SIG-M5 treated with dmso at 0.1 percent for 504 hours (cell line): ENCODE results near the gene PIK3CD.
"Not testable (repeated sequence)": the region's sequence is repeated elsewhere in the genome, so short reads cannot be mapped to it uniquely, and the experiment has no call there.

Experiments used
- DNase-seq: peaks from one replicate; lab custom pipeline; 2025; ENCODE audit not compliant: unreplicated experiment; lab: John Stamatoyannopoulos, UW

Gene PIK3CD

DNA sequence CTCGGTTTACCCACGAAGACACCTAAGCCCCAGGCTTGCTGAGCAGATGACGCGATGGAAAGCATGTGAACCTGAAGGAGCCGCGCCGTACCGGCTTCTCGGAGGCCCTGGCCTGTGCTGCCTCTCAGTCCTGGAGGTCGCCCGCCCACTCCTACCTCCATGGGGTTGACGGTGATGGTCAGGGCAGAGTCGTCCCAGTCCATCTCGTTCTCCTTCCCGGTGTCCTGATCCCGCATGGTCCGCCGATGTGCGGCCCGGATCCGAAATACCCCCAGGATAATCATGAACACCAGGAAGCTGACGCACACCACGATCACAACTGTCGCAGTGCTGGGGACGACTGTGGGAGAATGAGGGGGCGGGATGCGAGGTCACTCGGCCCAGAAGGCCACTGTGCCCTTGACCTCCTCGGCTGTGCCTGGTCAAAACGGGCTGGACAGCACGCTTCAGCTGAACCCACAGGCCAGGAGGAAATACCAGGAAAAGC, 79.6 kb downstream of the PIK3CD start:
- DNase-seq = no peak

DNA sequence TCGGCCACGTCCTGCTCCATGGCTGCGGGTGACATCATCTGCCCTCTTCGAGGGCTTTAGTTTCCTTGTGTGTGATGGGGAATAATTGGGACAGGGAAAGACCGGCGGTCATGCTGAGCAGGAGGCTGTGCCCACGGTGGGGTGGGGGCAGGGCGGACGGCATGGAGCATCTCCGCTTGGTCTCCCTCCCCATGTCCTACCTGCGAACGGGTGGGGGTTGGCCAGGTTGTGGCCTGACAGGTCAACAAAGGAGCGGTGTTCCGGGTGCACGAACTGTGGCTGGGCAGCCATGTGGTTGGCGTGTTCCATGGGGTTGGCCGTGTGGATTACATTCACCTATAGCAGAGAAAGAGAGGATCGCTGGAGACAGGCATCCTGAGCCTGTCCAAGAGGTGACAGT, 80.0 kb downstream of the PIK3CD start:
- DNase-seq = no peak

DNA sequence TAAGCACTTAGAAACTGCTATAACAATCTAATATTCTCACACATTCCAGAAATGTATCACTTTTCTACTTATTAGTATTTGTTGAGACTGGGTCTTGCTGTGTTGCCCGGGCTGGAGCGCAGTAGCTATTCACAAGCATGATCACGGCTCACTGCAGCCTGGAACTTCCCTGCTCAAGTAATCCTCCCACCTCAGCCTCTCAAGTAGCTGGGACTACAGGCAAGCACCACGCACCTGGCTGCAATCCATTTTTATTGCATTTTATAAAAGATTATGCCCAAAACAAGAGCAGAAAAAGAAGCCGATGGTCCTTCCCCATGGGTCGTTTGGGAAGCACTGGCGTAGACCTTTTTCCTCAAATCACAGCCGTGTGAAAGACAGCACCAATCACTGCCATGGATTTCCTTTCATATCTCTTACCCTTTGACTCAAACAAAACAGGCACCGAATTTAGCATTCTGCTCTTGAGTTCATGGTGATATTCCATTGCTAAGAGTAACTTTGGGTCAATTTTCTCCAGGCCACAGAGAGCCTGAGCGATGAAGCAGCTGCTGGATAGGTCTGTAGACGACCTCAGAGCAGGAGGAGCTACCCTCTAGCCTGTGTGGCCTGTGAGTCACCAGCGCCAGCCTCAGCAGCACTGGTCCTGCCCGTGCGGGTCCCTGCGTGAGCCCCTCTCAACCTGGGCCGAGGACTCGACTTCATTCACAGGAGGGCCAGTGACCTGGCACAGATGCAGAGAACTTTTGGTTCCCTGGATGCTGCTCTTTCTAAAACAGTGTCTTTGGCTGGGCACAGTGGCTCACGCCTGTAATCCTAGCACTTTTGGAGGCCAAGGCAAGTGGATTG, 80.8 kb downstream of the PIK3CD start:
- DNase-seq = no peak

DNA sequence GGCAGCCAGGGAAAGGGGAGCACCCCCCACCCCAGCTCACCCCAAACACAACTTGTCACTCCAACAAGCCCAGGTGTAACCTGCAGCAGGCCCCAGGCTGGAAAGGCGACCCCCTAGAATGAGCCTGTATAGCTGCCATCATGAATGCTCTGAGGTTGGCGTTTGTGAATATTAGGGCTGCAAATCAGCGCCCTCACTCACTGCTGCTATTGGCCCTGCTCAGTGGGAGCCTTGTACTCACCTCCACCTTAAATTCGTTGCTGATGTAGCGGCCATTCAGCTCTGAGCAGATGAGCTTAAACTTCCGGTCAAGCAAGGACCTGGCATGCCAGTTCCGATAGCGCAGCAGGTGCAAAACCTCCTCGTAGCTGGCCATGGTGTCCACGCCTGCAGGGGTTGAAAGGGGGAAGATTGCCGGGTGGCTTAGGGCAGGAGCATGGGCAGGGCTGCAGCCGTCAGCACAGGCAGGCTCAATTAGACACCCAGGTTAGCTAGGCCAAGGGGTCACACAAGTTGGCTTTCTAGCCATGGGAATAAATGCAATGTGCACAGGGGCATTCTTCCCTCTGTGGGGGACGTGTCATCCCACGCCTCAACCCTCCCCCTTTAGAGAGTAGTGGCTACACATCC, 81.7 kb downstream of the PIK3CD start:
- no peak for DNase-seq

DNA sequence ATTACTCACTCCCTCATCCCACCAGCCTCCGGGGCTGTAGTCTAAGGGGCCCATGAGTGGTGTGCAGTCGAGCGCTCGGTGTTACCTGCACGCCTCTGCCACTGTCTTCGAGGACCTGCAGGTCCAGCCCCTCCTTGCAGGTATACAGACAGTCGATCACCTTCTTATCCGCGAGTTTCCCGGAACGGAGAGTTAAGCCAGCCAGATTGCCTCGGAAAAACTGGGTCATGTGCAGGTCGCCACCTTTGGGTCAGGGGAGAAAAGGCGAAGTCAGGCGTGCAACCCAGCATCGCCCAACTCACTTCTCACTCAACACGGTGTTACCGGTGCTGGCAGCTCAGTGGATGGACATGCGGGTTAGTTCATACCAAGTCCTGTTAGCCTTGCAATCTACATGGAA, 84.3 kb downstream of the PIK3CD start:
- DNase-seq = no peak

DNA sequence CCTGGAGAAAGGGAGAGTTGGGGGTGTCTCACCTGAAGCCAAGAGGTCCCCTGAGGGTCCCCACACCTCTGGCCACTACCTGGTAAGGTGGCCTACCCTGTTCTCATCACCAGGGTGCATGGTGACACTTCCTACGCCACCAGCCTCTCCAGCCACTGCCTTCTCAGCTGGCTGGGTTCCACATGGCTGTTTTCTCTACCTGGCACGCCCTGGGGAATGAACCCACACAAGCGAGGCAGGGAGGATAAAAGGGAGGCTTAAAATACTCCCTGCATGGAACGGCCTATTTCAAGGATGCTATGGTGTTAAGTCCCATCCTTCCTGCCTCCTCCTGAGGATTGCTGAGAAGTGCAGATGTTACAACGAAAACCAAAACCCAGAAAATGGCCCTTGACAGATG, 84.7 kb downstream of the PIK3CD start:
- no peak for DNase-seq

DNA sequence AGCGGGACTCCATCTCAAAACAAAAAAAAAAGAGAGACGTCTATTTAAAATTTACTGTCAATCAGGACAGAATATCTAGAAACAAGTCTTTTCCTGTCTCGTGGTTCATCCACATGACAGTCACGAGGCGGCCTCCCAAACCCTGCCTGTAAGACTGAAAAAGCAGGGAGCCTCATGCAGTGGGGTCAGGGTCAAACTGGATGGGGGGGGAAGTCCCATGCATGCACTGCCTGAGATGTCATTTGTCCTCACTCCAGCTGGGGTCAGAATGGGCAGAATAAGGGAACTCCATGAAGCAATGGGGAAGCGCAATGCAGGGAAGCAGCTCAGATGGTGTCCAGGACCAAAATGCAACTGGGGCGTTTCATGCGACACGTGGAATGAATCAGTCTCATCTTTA, 85.5 kb downstream of the PIK3CD start:
- DNase-seq = no peak

DNA sequence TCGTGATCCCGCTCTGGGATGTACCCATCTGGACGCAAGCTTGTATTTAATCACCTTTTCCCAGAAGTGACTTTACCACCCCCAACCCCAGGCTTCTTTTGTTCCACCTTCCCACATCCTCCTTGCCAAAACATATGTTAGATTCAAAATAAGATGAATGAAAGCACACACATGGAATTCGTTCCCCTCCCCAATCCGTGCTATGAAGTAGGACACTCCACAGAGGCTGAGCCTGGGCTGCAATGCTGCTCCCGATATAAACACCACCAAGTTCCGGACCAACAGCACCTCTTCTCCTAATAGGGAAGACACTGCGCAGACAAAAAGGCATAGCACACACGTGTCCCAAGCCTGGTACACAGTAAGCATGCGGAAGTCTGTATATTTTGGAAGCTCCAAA, 86.1 kb downstream of the PIK3CD start:
- DNase-seq = no peak

DNA sequence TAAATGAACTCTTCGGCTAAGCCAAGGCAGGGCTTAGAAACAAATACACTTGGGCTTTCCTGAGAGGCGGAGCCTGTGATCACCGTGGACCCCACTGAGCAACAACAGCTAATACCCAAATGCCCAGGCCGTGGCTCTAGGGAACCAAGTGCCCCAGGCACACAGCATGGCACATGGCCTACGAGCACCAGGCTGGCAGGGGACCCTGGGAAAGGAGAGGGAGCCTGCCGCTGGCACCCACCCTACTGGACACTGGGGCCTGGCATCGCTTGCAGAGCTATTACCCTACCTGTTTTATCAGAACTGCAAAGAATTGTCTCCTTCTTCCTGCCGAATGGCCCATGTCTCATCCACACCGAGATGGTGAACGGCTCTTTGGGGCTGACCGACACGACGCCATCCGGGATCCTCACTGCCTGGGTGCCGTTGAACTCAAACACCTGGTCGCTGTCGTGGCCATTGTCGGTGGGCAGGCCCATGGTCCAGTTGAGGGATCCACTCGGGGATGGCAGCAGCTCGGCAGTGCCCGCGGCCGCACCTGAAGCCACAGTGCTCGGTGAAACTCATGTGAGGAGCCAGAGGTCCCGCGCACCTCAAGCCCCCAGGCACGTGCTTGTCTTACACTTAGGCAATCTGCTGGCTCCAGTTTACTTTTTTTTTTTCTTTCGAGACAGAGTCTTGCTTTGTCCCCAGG, 92.7 kb downstream of the PIK3CD start:
- DNase-seq = no peak

DNA sequence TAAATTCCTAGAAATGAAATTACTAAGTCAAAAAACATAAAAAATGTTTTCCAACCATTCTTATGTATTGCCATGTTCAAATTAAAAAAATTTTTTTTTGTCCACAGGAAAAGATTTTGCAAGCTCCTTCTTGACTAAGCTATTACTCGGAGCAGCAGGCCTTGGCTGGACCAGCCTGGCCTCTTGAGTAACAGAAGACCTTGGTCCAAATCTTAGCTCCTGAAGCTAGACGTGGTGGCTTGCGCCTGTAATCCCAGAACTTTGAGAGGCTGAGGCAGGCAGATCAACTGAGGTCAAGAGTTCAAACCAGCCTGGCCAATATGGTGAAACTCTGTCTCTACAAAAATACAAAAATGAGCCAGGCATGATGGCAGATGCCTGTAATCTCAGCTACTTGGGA, 94.7 kb downstream of the PIK3CD start:
- DNase-seq = no peak

DNA sequence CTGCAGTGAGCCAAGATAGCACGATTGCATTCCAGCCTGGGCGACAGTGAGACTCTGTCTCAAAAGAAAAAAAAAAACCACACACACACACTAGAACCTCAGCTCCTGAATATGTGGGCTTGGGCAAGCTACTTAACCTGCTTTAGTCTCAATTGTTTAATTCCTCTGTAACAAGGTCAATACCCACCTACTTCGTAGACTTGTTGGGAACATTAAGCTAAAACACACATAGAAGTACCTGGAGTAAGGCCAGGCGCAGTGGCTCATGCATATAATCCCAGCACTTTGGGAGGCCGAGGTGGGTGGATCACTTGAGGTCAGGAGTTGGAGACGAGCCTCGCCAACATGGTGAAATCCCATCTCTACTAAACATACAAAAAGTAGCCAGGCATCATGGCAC, 95.1 kb downstream of the PIK3CD start:
- DNase-seq = no peak

DNA sequence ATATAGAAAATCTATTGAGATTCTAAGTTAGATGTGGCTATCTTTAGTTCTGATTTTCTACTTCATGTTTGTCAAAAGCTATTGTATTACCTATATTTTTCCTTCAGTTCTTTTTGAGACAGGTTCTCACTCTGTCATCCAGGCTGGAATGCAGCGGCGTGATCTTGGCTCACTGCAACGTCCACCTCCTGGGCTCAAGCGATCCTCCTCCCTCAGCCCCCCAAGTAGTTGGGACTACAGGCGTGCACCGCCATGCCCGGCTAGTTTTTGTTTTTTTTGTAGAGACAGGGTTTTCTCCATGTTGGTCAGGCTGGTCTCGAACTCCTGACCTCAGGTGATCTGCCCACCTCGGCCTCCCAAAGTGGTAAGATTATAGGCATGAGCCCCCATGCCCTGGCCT, 96.9 kb downstream of the PIK3CD start:
- not testable (repeated sequence) for DNase-seq

DNA sequence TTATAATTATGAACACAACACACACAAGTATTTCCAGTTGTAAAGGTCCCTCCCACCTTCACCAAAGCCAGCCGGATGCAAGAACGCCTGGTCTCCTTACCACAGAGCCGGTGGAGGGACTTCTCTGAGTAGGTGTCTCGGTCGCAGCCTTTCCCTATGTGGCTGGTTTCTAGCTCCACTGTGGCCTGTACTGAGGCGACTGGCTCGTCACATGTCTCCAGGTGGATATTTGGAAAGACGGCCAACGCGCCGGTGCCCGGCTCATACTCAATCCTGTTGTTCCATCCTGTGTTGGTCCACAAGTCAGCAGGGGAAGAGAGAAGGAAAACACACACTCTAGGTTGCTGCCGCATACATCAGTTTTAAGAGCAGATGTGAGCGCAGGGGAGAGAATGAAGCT, 97.8 kb downstream of the PIK3CD start:
- DNase-seq = no peak

DNA sequence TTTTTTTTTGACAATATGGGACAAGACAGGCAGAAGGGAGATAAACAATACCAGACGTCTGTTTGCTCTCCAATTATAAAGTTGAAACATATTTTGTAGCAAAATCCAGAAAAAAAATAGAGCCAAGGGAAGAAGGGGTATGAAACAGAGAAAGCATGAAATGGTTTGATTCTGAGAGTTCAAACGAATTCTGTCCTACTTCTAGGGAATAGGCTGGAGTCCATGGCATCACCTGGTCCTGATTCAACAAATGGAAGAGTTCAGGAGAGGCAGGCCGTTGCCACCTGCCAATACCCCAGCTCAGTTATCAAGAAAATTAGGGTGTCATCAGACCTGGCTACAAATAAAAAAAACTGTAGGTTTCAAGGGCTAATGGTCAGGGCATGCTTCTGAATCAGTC, 100.4 kb downstream of the PIK3CD start:
- DNase-seq = no peak

DNA sequence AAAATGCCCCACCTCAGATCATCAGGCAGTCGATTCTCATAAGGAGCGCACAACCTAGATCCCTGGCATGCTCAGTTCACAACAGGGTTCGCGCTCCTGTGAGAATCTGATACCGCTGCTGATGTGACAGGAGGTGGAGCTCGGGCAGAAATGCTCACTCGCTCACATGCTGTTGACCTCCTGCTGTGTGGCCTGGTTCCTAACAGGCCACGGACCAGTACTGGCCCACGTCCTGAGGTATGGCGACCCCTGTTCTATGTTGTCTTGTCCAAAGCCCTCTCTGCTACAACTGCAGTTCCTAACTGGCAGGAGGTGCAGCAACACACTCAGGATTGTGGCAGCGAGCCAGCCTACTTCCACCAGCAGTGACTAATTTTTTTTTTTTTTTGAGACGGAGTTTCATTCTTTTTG, 101.6 kb downstream of the PIK3CD start:
- no peak for DNase-seq

DNA sequence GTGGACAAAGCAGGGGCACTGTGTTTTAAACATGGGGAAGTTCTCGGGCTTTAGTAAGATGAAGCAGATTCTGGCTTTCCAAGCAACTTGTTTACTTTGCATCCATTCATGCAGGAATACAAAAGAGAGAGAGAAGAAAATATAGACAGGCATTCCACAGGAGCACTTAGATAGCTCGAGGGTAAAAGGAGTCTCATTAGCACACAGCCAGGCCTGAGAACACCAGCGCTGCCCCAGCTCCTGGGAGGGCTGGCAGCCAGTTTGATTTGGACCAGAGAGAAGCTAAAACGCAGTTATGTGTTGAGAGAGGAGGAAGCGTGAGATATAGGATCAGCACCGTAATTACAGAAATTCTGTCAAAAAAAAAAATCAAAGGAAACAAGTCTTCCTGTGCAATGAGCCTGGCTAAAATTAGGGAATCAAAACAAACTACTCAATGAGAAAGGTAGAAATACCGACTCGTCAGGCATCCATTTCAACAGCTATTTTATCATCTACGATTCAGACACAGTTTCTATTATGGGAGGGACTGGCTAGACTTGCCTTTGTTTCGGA, 104.0 kb downstream of the PIK3CD start:
- no peak for DNase-seq

DNA sequence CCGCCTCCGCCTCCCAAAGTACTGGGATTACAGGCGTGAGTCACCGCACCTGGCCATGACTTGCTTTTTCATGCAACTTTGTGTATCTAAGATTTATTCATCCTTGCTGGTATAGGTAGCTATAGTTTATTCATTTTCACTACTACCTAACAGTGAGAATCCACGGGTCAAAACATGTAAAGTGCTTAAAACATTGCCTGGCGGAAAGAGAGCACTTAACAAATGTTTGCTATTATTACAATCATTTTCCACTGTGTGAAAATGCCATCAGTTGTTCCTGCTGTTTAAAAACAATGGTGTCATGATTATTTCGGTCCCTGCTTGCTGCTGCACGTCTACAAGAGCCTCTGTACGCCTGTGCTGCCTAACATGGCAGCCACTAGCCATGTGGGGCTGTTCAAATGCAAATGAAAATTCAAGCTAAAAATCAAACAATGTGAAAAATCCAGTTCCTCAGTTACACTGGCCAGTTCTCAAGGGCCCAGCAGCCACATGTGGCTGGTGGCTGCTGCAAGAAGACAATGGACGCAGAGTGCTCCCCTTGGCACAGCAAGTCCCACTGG, 107.1 kb downstream of the PIK3CD start:
- DNase-seq = no peak

DNA sequence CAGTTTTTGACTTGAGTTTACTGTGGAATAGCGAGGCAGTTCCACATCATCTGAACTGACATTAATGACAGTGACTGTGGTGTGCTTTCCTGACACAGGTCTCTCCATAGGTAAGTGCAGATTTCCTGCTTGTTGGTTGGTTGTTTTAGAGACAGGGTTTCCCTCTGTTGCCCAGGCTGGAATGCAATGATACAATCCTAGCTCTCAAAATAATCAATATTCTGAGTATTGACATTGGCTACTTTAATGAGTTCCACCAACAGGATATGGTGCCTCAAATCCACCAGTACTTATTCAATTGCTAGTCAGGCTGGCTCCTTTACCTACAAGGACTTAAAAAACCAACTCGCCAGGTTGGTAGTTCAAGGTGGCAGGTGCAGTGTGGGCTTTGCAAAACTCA, 108.4 kb downstream of the PIK3CD start:
- no peak for DNase-seq

DNA sequence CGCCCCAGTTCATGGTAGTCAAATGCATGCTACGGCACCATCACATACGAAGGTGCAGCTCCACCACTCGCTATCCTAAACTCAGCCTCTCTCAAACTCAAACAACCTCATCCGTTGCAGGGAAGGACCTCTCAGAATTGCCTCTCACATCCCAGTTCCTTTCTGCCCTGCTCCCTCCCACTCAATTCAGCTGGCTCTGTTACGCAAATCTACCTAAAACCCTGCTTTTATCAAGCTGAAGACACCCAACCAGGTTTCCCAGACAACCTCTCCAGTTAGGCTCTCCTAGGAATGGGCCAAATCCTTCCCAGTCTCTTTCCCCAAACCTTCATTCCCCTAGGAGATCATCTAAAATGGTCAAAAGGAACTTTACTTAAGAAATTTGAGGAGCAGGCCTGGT, 109.3 kb downstream of the PIK3CD start:
- DNase-seq = no peak

DNA sequence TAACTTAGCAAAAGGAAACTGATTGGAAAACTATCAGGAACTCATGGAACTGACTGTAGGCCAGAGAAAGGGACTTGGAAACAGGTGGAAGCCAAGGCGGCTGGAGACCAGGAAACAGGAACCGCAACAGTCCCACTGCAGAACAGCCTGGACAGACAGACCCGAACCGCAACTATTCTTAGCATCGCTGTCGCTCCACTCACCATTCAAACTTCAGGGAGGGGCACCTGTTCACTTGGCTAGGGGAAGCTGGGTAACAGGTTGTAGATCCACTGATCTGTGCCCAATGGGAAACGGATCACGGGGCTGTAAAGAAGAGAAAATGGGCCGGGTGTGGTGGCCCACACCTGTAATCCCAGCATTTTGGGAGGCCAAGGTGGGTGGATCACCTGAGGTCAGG, 110.3 kb downstream of the PIK3CD start:
- no peak for DNase-seq

DNA sequence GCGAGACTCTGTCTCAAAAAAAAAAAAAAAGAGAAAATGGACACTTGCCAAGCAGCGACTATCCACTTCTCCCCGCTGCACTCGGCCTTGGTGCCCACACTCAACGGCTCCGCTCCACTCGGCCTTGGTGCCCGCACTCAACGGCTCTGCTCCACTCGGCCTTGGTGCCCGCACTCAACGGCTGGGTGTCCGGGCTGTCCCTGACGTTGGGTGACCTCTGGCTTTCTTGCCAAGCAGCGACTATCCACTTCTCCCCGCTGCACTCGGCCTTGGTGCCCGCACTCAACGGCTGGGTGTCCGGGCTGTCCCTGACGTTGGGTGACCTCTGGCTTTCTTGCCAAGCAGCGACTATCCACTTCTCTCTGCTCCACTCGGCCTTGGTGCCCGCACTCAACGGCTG, 110.9 kb downstream of the PIK3CD start:
- not testable (repeated sequence) for DNase-seq
